GM10248 (cell line): Measurements from ENCODE around the gene DZANK1.
A peak's percentile ranks its signal among the peaks of the same experiment; 100 is the strongest.

Source experiments
- CTCF ChIA-PET: fragments of 300-600 bp; sonication (Branson Sonifier 250); formaldehyde crosslinking; extraction: SDS; loops from one replicate; lab custom pipeline; 2021; ENCODE audit warnings: antibody characterized with exemption; lab: Yijun Ruan, JAX
- POLR2A ChIA-PET: fragments of 350-650 bp; sonication (Branson Sonifier 250); formaldehyde crosslinking; extraction: SDS; loops from one replicate; lab custom pipeline; 2020; ENCODE audit warnings: antibody characterized with exemption; lab: Yijun Ruan, JAX
- DNase-seq: peaks from one replicate; pipeline ENCODE4 v3.0.0; 2012; ENCODE audit errors: extremely low spot score
- TF ChIP-seq, protein P1 (sequence below): IDR thresholded peaks from 2 replicates; pipeline ENCODE4 v1.5.1; 2012; ENCODE audit warnings: mild to moderate bottlenecking, low read depth; ENCODE audit errors: extremely low read depth, missing control alignments, control extremely low read depth

Gene DZANK1

GRCh38 chr20:18414140-18414539 lies 52.7 kb downstream of the DZANK1 start:
- CTCF ChIA-PET = interaction anchor here (0.7 to 2.5 kb wide), 8 partner anchors 12 to 93 kb away, joined by 3 to 6 read pairs (median 4); partner anchors contain the start of genes DZANK1 and POLR3F
- POLR2A ChIA-PET = no interaction called here

DNA sequence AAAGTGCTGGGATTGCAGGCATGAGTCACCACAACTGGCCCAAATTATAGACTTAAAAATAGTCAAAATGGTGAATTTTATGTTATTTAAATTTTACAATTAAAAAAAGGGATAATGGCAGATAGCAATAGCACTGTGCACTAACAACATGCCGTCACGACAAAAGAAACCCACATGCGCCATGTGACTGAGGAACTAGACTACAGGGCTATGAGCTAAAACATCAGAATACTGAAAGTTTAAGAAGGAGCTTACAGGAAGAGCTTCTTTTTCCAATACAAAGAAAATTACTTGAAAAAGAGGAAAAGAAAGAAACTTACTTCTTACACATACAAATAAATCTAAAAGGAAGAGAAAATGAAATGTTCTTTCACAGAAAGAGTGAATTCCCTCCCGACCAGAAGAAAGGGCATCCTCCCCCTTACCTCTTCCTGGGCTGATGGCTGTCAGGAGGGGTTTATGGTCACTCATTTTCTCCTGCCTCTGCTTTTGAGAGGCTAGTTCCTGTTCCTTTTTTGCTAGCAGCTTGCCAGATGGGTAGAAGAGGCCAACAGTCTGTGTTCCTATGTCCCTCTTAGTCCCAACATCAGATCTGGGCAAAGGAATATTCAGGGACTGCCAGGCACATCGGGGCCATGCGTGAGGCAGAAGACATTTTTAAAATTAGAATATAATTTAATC lies 54.5 kb downstream of the DZANK1 start:
- peak; percentile 29 for DNase-seq
- TF ChIP-seq, protein P1, sequence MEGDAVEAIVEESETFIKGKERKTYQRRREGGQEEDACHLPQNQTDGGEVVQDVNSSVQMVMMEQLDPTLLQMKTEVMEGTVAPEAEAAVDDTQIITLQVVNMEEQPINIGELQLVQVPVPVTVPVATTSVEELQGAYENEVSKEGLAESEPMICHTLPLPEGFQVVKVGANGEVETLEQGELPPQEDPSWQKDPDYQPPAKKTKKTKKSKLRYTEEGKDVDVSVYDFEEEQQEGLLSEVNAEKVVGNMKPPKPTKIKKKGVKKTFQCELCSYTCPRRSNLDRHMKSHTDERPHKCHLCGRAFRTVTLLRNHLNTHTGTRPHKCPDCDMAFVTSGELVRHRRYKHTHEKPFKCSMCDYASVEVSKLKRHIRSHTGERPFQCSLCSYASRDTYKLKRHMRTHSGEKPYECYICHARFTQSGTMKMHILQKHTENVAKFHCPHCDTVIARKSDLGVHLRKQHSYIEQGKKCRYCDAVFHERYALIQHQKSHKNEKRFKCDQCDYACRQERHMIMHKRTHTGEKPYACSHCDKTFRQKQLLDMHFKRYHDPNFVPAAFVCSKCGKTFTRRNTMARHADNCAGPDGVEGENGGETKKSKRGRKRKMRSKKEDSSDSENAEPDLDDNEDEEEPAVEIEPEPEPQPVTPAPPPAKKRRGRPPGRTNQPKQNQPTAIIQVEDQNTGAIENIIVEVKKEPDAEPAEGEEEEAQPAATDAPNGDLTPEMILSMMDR = no peak
- POLR2A ChIA-PET = interaction anchor here (1.6 kb wide), 1 partner anchor 95 kb away, joined by 5 read pairs; the partner anchor contains the start of gene SEC23B
- CTCF ChIA-PET = interaction anchor here (0.6 to 2.5 kb wide), 11 partner anchors 9 to 1249 kb away, joined by 3 to 7 read pairs (median 4); partner anchors contain the start of genes DZANK1 and POLR3F

More at GRCh38 chr20:18414140-18414539, 52.7 kb downstream of the DZANK1 start:
- no peak for DNase-seq
- TF ChIP-seq, protein P1 = no peak

DNA sequence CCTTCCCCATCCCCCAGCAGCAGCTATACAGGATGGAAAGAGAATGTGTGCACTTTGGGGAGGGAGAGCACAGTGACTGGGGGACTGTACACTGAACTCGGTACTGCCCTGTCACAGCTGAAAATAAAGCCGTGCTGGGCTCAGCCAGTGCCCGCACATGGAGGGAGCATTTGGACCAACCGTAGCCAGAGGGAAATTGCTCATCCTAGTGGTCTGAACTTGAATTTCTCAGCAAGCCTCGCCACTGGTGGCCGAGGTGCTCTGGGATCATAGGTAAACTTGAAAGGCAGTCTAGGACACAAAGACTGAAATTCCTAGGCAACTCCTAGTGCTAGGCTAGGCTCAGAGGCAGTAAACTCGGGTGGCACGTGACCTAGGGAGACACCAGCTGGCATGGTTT lies 61.0 kb downstream of the DZANK1 start:
- TF ChIP-seq, protein P1 = no peak
- ChIA-PET CTCF (no interaction called here), POLR2A (no interaction called here)
- no peak for DNase-seq

- ChIA-PET POLR2A (interaction anchor here (0.7 kb wide), 1 partner anchor 66 kb away, joined by 5 read pairs; no protein-coding TSS in a partner anchor), CTCF (interaction anchor here (1.8 kb wide), 1 partner anchor 8 kb away, joined by 4 read pairs; no protein-coding TSS in a partner anchor)
- no peak for DNase-seq
- TF ChIP-seq, protein P1 = no peak
These were observed 62.7 kb downstream of the DZANK1 start for GRCh38 chr20:18404172-18404571.

DNA sequence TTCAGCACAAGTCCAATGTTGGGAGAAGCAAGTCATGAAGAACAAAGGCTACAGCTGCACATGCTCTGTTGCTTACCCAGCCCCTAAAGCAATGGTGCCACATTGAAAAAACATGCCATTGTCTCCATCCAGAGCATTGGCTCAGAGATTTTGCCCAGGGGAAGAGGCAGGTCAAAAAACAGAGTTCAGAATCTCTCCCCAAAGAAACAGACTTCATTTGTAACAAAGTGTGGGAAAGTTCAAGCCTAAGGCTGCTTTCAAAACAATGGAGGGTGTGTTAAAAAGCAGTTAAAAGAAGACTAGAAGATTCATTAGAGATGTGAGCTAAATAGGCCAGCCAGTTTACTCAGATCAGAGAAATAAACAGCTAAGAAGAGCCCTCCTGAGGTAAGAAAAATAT lies 63.6 kb downstream of the DZANK1 start:
- ChIA-PET POLR2A (no interaction called here), CTCF (interaction anchor here (0.6 to 1.8 kb wide), 2 partner anchors 9 to 24 kb away, joined by 3 to 4 read pairs; no protein-coding TSS in a partner anchor)
- DNase-seq = no peak
- TF ChIP-seq, protein P1 = no peak

- no peak for DNase-seq
- ChIA-PET POLR2A (no interaction called here), CTCF (interaction anchor here (1.3 to 2.6 kb wide), 2 partner anchors 11 to 13 kb away, joined by 4 to 7 read pairs; no protein-coding TSS in a partner anchor)
- TF ChIP-seq, protein P1 = no peak
These were observed 65.5 kb downstream of the DZANK1 start for GRCh38 chr20:18401305-18401704.
